K562 (cell line): ENCODE measurements around the gene AP1M1.

Experiments used
- CTCF ChIP-seq, 3 experiments: IDR thresholded peaks in 2 of 3; conservative IDR thresholded peaks in 1 of 3; 2 replicates each; pipeline ENCODE4 v1.5.1; 2011 to 2012; ENCODE audit warnings: low read length in 3 of 3, mild to moderate bottlenecking in 3 of 3, control low read depth in 2 of 3, improper control_type of control experiment in 1 of 3, inconsistent platforms in 1 of 3, low read depth in 1 of 3, mixed read lengths in 1 of 3, moderate library complexity in 1 of 3; ENCODE audit not compliant: insufficient read depth in 2 of 3
- MYC ChIP-seq, 2 experiments: fragments of 250-450 bp in 1 of 2; sonication (Bioruptor Pico) in 1 of 2; IDR thresholded peaks; 2 replicates each; pipeline versions ENCODE4 v1.5.1 to v1.6.1; 2012 to 2021; ENCODE audit warnings: low read depth in 2 of 2, borderline replicate concordance in 1 of 2, improper control_type of control experiment in 1 of 2, low read length in 1 of 2, mild to moderate bottlenecking in 1 of 2, moderate library complexity in 1 of 2
- PHB2 ChIP-seq: fragments of 450-650 bp; IDR thresholded peaks from 2 replicates; pipeline ENCODE4 v1.6.1; 2017; ENCODE audit warnings: low read depth

- TF ChIP-seq PHB2, result no peak
- TF ChIP-seq CTCF (IDR thresholded peaks at IDR 0.05 in 2 of 3, conservative IDR thresholded peaks at IDR 0.05 in 1 of 3; ENCODE audit: insufficient read depth in 2 of 3, low read depth in 1 of 3, low read length in 3 of 3), result no peak
- no peak for TF ChIP-seq MYC (IDR thresholded peaks at IDR 0.05; ENCODE audit: low read depth, low read length)
- no peak for TF ChIP-seq MYC (CRISPR knock-in tag; IDR thresholded peaks at IDR 0.05; ENCODE audit: borderline replicate concordance, low read depth)
These were observed 68.3 kb downstream of the AP1M1 start for GRCh38 chr19:16265890-16266585.
